Dedifferentiated amniotic fluid mesenchymal stem cell (primary cell): ENCODE measurements around the gene TSPAN14.

Experiments
- DNase-seq: peaks from one replicate; pipeline ENCODE4 v3.0.0-alpha.2; 2016; ENCODE audit errors: extremely low spot score

Gene TSPAN14

GRCh38 chr10:80454513-80455460 lies 677 bp downstream of the TSPAN14 start:
- DNase-seq = no peak

- DNase-seq = no peak
Measured at GRCh38 chr10:80455461-80456349, 1.6 kb downstream of the TSPAN14 start.

- no peak for DNase-seq
Measured at GRCh38 chr10:80457554-80458262, 3.6 kb downstream of the TSPAN14 start.

DNA sequence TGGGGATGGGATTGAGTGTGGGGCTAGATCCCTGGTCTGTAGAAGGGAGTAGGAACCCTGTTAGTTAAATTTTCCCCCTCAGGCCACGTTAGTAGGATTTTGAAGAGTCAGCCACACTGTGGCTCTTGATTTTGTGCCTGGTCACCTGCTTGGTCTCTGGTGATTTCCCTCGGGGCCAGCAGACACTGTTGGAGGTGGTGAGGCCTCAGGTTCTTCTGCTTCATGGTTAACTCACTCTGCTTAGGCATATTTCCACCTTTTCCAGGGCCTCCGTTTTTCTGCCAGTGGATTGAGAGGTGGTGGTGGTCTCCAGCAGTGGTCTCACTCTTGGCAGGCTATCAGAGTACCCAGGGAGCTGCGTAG lies 4.1 kb downstream of the TSPAN14 start:
- no peak for DNase-seq

- no peak for DNase-seq
Measured at GRCh38 chr10:80458638-80459037, 4.5 kb downstream of the TSPAN14 start.

- DNase-seq = peak; percentile 76
Measured at GRCh38 chr10:80459047-80459865, 5.1 kb downstream of the TSPAN14 start.

DNA sequence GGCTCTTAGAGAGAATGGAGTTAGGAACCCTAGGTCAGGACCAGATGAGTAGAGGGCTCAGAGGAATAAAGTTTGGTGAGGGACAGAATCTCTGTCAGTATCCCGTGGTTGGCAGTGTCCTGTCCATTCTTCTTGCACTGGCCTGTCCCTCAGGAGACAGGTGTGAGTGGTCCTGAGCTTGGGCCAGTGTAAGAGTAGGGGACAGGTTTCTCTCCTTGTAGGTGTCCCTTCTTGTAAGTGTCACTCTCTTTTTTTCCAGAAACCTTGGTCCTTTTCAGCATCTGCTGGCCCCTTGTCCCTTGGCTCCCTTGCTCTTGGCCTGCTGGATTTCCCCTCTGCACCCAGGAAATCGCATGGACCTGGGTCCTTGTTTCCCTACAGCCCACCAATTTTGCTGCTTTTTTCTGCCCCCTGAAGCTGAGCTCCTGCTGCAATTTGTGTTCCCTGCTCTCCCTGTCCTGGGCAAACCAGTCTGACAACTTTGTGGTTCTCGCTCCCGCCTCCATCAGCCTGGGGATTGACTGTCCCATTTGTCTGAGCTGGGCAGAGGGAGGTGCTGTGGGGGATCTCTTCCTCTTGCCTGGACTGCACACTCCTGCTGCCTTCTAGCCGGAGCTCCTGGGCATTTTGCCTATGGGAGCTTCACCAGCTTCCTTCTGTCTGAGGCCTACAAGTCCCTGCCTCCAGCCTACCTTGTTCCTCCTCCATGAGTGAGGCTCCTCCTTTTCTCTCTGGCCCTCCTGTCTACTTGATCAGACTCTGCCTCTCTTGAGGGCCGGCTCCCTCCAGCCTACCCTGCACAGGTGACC lies 6.5 kb downstream of the TSPAN14 start:
- DNase-seq = no peak

GRCh38 chr10:80461208-80462183 lies 7.4 kb downstream of the TSPAN14 start:
- no peak for DNase-seq

DNA sequence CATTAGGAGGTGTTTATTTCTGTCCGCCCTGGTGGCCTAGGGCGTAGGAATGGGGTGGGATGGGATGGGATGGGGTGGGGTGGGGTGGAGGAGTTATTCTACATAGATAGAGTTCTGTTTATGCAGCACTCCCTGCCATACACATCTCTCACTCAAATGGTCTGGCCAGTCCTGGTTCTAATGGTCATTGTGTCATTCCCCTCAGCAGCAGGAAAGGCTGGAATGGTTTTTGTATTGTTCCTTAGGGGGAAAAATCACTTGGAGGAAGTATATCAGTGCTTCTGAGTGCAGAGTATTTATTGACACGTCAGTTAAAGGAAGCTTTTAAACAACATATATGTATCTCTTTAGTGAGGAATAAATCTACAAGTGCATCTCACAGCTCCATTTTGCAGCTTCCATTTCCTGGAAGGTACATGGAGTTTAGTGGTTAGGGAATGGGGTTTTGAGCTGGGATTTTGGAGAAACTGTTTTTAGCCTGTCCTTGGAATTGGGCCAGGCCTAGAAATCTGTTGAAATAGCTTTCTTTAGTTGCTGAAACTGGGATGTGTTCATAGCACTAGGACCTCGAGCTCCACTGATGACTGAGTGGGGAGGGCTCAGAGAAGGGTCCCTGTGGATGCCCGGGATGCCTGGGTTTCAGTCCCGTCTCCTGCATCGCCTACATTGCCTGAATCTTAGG lies 8.3 kb downstream of the TSPAN14 start:
- peak; percentile 61 for DNase-seq

- no peak for DNase-seq
Measured at GRCh38 chr10:80462981-80463741, 9.1 kb downstream of the TSPAN14 start.

GRCh38 chr10:80463868-80464267 lies 9.8 kb downstream of the TSPAN14 start:
- no peak for DNase-seq

GRCh38 chr10:80464557-80465450 lies 10.7 kb downstream of the TSPAN14 start:
- no peak for DNase-seq

DNA sequence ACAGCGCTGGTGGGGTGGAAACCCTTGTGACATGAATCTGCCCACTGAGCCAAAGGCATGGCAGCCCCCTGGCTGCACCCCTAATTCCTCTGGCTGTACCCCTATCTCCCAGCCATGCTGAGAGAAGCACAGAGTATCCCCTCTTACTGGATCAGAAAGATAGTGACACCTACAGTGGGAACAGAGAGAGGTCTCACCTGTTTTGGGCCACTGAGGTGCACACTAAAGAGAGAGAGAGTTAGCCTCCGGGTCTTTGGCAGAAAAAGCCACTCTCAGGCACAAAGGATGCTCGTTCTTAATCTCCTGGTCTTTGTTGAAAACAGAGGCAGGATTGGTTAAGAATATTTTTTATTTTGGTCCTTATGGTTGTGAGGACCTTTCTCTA lies 11.3 kb downstream of the TSPAN14 start:
- no peak for DNase-seq

GRCh38 chr10:80465839-80466590 lies 11.9 kb downstream of the TSPAN14 start:
- no peak for DNase-seq

DNA sequence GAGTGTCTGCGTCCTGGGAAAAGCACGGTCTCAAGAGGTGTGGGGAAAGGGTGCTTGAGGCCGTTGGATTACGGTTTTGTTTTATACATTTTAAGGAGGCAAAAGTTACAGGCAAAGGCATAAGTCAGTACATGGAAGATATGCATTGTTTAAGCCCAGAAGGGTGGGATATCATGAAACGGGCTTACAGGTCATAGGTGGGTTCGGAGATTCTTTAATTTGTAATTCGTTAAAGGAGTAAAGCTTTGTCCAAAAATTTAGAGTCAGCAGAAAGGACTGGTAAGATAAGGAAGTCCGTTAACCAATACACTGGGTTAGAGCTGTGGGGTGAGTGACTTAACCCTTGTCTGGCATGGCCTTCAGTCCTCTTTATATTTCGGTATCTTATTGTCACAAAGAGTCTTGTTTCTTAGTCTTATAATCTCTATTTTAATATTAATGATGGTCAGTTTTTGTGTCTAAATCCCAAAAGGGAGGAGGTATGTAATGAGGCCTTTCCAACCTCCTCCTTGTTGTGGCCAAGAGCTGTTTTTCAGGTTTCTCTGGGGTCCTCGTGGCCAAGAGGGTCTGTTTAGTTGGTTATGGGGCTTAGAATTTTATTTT lies 12.7 kb downstream of the TSPAN14 start:
- DNase-seq = no peak

DNA sequence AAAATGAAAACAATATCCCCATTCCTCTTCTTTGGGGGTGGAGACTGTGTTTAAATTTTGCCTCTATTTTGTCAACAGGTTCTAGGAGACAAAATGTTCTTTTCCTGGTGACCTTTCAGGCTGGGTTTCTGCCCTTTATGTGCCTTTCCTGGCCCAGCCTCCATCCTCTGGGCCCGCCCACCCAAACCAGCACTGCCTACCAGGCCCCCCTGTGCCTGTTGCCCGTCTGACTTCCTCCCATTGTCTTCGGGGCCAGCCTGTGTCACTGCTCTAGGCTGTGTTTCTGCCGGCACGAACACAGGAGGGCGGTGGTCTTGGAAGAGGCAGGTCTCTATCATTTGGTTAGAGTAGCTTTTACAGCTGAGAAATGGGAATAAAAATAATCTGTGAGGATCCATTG lies 13.9 kb downstream of the TSPAN14 start:
- no peak for DNase-seq
